ENCODE data around the gene SLC35F3.

The SLC35F3 gene

DNA sequence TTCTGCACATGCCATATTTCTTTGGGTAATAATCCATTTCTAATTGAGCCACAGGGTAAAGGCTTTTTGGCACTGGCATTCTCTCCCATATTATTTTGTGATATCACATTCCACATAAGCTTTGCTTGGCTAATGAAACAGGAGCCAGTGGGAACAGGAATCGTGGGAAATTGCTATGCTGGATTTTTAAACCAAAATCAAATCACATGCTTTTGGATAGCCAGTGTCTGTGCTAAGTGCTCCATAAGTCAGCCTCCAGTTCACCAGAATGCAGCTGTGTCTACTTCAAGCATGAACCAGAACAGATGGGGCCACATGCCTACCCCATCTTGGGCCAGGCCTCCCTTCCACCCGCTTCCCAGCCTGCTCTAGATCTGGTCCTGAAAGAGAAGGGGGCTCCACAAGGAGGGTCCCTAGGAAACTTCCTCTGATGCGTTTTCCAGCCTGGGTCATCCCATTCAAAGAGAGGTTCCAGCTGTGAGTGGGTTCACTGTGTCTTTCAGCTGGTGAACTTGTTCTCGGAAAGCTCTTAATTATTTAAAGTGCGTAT lies 337.5 kb downstream of the SLC35F3 start:
- no peak for TF ChIP-seq EZH2phosphoT487 (IDR thresholded peaks at IDR 0.05; ENCODE audit: borderline replicate concordance, low read length)
- TF ChIP-seq, protein P1, sequence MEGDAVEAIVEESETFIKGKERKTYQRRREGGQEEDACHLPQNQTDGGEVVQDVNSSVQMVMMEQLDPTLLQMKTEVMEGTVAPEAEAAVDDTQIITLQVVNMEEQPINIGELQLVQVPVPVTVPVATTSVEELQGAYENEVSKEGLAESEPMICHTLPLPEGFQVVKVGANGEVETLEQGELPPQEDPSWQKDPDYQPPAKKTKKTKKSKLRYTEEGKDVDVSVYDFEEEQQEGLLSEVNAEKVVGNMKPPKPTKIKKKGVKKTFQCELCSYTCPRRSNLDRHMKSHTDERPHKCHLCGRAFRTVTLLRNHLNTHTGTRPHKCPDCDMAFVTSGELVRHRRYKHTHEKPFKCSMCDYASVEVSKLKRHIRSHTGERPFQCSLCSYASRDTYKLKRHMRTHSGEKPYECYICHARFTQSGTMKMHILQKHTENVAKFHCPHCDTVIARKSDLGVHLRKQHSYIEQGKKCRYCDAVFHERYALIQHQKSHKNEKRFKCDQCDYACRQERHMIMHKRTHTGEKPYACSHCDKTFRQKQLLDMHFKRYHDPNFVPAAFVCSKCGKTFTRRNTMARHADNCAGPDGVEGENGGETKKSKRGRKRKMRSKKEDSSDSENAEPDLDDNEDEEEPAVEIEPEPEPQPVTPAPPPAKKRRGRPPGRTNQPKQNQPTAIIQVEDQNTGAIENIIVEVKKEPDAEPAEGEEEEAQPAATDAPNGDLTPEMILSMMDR (IDR thresholded peaks at IDR 0.05; ENCODE audit: low read depth, low read length, poor library complexity, severe bottlenecking), result no peak
- no peaks in the 10 kb centered on the region for H3K9me3 ChIP-seq (ENCODE audit: control insufficient read depth, insufficient read depth, low read length)
- H3K36me3 ChIP-seq (ENCODE audit: control insufficient read depth, low read length), result no peaks in the 10 kb centered on the region

DNA sequence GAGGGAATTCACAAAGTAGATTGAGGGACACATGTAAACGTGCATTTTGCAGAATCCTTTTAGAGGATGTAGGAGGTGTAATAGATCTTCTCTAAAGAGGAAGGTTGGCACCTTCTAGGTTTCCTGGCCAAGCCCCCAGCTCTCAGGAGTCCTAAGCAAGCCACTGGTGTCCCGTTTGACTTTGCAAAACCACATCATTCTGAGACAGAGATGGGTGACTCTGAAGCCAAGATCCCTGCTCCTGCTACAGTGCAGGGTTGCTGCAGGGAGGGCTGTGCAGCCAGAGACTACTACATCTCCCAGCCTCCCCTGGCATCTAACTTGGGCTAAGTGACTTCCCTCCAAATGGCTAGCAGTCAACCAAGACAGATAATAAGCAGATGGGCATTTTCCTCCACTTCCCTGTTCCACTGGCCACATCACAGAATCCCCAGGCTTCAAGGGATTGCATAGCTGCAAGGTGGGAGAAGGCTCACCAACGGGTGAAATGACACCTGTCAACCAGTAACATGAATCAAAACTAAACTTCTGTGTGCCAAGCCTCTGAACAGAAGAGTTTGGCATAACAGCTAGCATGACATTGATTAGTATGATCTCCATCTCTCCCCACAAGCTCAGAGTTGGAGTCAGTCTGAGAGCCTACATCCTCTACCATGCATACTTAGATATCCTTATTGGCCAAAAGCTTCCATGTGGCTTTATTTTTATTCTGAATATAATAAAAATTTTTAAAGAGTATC lies 339.2 kb downstream of the SLC35F3 start:
- H3K4me3 ChIP-seq (ENCODE audit: low read length), result no peak overlapping the region
- H3K27ac ChIP-seq (ENCODE audit: low read depth, low read length), result no peak overlapping the region
- no peaks in the 10 kb centered on the region for H4K20me1 ChIP-seq (ENCODE audit: control insufficient read depth, insufficient read depth, low read depth, low read length)
- H3K4me2 ChIP-seq (ENCODE audit: low read length), result no peak overlapping the region
- H3K4me1 ChIP-seq (ENCODE audit: control insufficient read depth, low read length), result no peaks in the 10 kb centered on the region
- no peaks in the 10 kb centered on the region for H3K27me3 ChIP-seq (ENCODE audit: control insufficient read depth, low read length)
- H3F3A ChIP-seq (ENCODE audit: control insufficient read depth, insufficient read depth), result no peaks in the 10 kb centered on the region
- no peaks in the 10 kb centered on the region for H3K79me2 ChIP-seq (ENCODE audit: control insufficient read depth, low read length)
- H3K36me3 ChIP-seq (ENCODE audit: control insufficient read depth, low read length), result no peaks in the 10 kb centered on the region
- TF ChIP-seq EZH2phosphoT487 (IDR thresholded peaks at IDR 0.05; ENCODE audit: borderline replicate concordance, low read length), result no peak
- TF ChIP-seq, protein P1 (IDR thresholded peaks at IDR 0.05; ENCODE audit: low read depth, low read length, poor library complexity, severe bottlenecking), result no peak
- no peaks in the 10 kb centered on the region for H3K9me2 ChIP-seq (replicated peaks; ENCODE audit: control insufficient read depth, low read length)
- no peaks in the 10 kb centered on the region; the same call in 1 of the 2 replicates for H3K9me3 ChIP-seq (ENCODE audit: control insufficient read depth, insufficient read depth, low read length)

More for the DNA sequence above, 337.5 kb downstream of the SLC35F3 start:
- H3K79me2 ChIP-seq (ENCODE audit: control insufficient read depth, low read length), result no peaks in the 10 kb centered on the region
- H3K4me1 ChIP-seq (ENCODE audit: control insufficient read depth, low read length), result no peaks in the 10 kb centered on the region
- H3F3A ChIP-seq (ENCODE audit: control insufficient read depth, insufficient read depth), result no peaks in the 10 kb centered on the region
- H3K27ac ChIP-seq (ENCODE audit: low read depth, low read length), result no peak overlapping the region
- no peak overlapping the region for H3K4me3 ChIP-seq (ENCODE audit: low read length)
- H3K9me2 ChIP-seq (replicated peaks; ENCODE audit: control insufficient read depth, low read length), result no peaks in the 10 kb centered on the region
- H4K20me1 ChIP-seq (ENCODE audit: control insufficient read depth, insufficient read depth, low read depth, low read length), result no peaks in the 10 kb centered on the region
- H3K4me2 ChIP-seq (ENCODE audit: low read length), result no peak overlapping the region
- no peaks in the 10 kb centered on the region for H3K27me3 ChIP-seq (ENCODE audit: control insufficient read depth, low read length)

DNA sequence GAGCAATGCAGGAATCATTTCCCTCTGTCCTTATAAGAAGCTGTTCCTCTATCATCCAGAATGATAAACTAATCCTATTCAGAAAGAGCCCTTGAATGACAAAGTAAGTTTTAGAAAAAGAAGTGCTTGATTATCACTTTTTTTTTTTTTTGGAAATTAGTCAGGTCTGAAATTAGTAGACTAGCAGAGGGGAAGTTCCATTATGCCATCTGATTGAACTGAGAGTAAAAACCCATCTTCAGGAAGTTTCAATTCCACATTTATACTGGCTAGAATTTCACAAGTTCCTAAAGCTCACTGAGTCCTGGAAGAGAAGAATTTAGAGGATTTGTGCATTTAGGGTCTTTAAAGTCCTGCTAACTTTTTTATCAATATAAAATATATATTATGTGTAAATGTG lies 340.0 kb downstream of the SLC35F3 start:
- Histone ChIP-seq H3F3A (ENCODE audit: control insufficient read depth, insufficient read depth) (no peaks in the 10 kb centered on the region), H3K4me3 (ENCODE audit: low read length) (no peak overlapping the region), H4K20me1 (ENCODE audit: control insufficient read depth, insufficient read depth, low read depth, low read length) (no peaks in the 10 kb centered on the region), H3K4me2 (ENCODE audit: low read length) (no peak overlapping the region), H3K4me1 (ENCODE audit: control insufficient read depth, low read length) (no peaks in the 10 kb centered on the region), H3K79me2 (ENCODE audit: control insufficient read depth, low read length) (no peaks in the 10 kb centered on the region), H3K36me3 (ENCODE audit: control insufficient read depth, low read length) (no peaks in the 10 kb centered on the region), H3K27ac (ENCODE audit: low read depth, low read length) (no peak overlapping the region), H3K27me3 (ENCODE audit: control insufficient read depth, low read length) (no peaks in the 10 kb centered on the region), H3K9me3 (ENCODE audit: control insufficient read depth, insufficient read depth, low read length) (no peaks in the 10 kb centered on the region; the same call in 1 of the 2 replicates), H3K9me2 (replicated peaks; ENCODE audit: control insufficient read depth, low read length) (no peaks in the 10 kb centered on the region)
- no peak for TF ChIP-seq EZH2phosphoT487 (IDR thresholded peaks at IDR 0.05; ENCODE audit: borderline replicate concordance, low read length)
- TF ChIP-seq, protein P1 (IDR thresholded peaks at IDR 0.05; ENCODE audit: low read depth, low read length, poor library complexity, severe bottlenecking), result no peak
